Measurements from ENCODE around the gene TBC1D24.
"Not testable (repeated sequence)": the region's sequence is repeated elsewhere in the genome, so short reads cannot be mapped to it uniquely, and the experiment has no call there.

The TBC1D24 gene

DNA sequence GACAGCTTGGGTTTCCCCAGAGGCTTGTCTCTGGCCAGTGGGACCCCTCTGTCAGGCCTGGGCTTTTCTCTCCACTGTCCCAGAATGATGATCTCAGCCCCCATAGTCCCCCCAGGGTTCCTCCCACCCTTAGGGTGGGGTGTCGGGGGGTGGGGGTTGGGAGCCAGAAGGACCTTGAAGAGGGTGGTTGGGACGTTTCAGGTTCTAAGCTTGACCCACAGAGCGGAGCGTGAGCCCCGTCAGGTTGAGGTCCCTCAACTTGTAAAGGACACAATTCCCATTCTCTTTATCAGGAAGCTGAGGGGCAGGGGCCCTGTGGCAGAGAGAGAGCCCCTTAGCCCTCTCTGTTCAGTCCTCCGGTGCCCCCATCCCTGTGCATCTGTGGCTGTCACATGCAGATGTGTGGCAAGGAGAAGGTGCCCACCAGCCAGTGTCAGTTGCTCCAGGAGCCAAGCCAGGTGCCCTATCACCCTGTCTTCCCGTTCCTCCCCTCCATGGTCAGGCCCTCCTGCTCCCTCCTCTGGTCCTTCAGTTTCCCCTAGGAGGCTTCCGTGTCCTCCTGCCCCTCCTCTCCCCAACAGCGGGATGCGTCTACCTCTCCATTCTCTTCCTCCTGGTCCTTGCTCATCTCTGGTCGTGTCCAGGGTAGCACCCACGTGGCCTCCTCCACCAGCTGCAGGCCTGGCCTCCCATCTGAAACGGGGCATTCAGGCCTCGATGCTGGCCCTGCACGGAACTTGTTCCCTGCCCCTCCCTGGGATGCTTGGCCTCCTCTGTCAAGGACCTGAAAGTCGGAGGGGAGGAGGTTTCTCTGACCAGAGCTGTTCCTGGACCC lies 5.3 kb upstream of the TBC1D24 start:
- DNase-seq: no peak

DNA sequence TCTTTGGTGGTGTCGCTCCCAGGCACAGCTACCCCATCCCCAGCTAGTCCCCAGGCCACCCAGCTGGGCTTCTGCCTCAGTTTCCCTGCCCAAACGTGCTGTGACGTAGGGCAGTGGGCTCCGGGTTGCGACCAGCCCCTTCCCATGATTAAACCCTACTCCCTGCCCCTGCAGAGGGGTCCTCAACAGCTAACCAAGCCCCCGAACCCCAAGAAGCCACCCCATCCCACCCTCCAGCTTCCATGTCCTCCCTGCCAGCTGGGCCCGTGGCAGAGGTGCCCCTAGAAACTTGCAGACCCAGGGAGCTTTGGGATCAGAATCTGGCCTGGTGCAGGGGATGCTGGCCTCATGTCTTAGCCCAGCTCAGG lies 4.7 kb upstream of the TBC1D24 start:
- no peak for DNase-seq

DNA sequence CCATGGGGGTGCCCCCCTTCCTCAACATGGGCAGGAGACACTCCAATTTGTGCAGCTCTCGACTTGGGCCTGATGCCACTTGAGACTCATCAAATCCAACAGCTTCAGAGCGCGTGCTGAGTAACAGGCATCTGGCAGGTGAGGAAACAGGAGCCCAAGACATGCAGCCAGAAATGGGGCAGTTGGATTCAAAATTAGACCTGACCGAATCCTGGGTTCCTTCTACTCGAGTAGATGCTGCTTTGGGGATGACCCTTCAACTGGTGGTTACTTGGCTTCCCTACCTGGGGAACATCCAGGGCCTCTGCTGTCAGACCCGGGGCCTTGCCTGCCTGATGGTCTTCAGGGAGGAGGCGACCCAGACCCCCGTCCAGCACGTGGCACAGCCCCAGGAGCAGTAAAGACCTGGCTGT lies 4.3 kb upstream of the TBC1D24 start:
- no peak for DNase-seq

DNA sequence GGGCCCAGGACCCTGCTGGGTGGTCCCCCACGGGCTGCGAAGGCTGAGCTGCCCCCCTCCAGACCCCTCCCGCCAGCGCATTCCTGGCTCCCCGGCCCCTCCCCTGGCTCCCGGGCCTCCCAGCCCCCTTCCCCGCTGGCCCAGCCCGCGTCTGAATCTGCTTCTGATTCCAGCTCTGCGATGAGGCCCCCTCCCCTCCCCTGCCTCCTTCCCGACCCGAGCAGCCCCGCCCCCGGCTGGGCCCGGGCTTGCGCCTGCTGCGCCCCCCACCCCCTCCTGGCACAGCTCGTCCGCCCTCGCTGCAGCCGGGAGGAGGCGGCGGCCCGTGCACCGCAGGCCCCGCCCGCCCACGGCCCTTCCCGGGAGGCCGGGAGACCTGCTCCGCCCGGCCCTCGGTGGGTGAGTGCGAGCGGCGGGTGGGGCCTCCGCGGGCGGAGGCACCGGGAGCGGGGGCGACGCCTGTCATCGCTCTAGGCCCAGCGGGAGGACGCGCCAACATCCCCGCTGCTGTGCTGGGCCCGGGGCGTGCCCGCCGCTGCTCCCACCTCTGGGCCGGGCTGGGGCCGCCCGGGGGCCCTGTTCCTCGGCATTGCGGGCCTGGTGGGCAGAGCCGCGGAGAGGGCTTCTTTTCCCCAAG lies 3.8 kb upstream of the TBC1D24 start, which contains the start of gene NTN3:
TSS of gene NTN3 (plus strand) at position 282 of the 637 bp plus-strand sequence. CDS start 405 bp downstream, outside the sequence.
- DNase-seq: no peak

DNA sequence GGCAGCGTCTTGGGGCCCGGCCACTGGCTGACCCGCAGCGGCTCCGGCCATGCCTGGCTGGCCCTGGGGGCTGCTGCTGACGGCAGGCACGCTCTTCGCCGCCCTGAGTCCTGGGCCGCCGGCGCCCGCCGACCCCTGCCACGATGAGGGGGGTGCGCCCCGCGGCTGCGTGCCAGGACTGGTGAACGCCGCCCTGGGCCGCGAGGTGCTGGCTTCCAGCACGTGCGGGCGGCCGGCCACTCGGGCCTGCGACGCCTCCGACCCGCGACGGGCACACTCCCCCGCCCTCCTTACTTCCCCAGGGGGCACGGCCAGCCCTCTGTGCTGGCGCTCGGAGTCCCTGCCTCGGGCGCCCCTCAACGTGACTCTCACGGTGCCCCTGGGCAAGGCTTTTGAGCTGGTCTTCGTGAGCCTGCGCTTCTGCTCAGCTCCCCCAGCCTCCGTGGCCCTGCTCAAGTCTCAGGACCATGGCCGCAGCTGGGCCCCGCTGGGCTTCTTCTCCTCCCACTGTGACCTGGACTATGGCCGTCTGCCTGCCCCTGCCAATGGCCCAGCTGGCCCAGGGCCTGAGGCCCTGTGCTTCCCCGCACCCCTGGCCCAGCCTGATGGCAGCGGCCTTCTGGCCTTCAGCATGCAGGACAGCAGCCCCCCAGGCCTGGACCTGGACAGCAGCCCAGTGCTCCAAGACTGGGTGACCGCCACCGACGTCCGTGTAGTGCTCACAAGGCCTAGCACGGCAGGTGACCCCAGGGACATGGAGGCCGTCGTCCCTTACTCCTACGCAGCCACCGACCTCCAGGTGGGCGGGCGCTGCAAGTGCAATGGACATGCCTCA lies 3.1 kb upstream of the TBC1D24 start:
- no peak for DNase-seq

DNA sequence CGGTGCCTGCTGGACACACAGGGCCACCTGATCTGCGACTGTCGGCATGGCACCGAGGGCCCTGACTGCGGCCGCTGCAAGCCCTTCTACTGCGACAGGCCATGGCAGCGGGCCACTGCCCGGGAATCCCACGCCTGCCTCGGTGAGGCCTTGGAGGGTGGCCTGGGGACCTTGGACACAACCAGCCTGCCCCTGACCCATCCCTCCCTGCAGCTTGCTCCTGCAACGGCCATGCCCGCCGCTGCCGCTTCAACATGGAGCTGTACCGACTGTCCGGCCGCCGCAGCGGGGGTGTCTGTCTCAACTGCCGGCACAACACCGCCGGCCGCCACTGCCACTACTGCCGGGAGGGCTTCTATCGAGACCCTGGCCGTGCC lies 2.5 kb upstream of the TBC1D24 start:
- DNase-seq: no peak

DNA sequence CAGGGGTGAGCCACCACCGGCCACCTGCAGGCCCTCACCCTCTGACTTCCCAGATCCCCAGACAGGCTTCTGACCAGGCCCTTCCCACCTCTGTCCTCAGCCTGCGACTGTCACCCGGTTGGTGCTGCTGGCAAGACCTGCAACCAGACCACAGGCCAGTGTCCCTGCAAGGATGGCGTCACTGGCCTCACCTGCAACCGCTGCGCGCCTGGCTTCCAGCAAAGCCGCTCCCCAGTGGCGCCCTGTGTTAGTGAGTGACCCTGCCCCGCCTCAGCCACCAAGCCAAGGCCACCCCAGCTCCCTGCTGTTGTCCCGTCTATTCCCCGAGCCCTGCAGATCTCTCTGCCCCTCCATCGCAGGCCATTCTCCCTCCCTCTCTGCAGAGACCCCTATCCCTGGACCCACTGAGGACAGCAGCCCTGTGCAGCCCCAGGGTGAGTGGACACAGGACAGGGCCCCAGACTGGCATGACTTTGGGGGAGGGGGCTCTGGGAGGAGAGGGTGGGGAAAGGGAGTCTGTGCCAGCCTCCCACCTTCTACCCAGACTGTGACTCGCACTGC lies 2.0 kb upstream of the TBC1D24 start:
- no peak for DNase-seq

DNA sequence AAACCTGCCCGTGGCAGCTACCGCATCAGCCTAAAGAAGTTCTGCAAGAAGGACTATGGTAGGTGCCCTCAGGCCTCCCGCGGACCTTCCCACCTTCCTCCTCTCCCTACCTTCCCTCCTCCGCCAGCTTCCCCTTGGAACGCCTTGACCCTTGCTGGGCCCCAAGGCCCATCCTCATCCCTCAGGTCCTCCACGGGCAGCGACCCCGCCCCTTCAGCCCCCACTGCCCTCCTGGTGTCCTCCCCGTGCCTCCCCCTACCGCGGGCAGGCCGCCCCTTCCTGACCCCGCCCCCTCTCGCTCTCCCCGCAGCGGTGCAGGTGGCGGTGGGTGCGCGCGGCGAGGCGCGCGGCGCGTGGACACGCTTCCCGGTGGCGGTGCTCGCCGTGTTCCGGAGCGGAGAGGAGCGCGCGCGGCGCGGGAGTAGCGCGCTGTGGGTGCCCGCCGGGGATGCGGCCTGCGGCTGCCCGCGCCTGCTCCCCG lies 1.4 kb upstream of the TBC1D24 start:
- peak; percentile 44 for DNase-seq

DNA sequence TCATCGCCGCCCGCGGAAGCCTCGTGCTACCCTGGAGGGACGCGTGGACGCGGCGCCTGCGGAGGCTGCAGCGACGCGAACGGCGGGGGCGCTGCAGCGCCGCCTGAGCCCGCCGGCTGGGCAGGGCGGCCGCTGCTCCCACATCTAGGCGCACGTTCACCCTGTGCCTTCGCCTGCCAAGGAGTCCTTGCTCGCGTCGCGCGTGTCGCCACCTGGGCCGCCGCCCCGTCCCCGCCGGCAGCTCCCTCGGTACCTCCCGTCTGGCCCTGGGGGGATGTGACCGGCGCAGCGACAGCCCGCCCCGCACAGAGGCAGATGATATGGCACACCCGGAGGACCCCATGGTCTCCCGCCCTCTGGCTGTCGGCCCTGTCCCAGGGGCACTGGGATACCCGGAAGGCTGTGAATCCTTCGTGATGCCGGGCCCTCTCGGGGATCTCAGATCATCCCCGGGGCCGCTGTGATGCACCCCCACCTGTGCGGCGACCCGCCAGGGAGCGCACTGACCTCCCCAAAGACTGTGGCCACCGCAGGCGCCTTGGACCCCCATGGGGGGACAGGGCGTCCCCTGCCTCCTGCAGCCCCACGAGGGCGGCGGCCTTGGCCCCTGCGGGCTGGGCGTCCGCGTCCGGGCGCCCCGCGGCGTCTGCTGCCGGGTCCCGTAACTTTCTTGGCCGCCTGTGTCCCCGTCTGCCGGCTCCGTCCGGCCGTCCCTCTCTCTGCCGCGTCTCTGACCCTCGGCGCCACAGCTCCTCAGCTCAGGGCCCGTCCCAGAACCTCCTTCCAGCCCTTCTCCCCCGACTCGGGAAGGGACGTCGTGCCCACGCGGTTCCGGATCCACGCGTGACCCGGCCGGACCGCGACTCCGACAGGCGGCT lies 689 bp upstream of the TBC1D24 start:
- peak; percentile 68 for DNase-seq

DNA sequence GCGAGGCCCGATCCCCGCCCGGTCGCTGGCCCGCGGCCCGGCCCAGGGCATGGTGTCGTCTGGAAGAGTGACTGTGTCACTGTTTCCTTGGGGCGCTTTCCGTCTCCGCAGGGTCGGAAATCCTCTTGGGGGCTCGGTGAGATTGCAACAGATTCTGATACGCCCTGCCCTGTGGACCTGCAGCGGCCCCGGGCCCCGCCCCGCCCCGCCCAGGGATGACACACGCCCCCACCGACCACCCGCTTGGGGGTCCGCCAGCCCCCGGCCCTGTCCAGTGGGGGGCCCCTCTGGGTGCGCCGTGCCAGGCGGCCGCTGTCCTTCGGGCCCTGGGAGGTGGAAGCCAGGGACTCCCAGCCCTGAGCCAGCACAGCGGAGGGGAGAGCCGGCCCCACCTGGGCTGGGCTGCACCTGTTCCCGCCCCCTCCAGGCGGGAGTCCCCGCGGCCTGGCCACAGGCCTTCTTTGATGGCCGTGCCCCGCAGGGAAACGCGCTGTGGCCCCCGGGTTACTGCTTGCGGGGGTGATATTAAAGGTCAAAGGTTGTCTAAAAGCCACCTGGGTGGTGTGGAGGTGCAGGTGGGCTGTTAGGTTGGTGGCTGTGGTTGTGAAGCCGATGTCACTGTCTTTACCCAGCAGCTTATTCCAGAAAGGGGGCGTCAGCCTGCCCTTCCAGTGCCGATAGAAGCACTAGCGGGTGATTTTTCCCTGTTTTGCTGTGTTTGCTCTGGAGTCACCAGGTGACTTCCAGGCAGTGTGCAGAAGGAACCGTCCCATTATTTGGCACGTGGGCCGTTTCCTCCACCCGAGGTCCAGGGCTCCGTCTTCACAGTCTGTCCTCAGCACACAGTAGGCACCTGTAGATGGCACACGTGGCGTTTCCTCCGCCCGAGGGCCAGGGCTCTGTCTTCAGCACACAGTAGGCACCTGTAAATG lies 752 bp downstream of the TBC1D24 start:
- DNase-seq: peak; percentile 38

DNA sequence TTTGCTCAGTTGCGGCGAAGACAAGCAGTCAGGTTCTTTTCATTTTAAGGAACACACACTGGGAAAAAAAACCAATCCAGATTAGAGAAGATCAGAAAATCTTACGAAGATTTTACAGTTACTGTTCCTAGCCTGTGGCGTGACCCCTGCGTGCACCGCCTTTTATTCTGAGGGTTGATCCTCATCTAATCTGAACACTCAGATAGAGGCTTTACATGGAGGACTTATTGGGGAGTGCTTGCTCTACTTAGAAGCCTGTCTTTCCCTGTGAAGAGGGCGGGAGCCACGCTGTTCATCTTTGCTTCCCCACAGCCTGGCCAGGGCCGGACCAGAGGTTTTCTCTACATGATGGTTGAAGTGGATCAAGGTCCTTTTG lies 1.4 kb downstream of the TBC1D24 start:
- no peak for DNase-seq

DNA sequence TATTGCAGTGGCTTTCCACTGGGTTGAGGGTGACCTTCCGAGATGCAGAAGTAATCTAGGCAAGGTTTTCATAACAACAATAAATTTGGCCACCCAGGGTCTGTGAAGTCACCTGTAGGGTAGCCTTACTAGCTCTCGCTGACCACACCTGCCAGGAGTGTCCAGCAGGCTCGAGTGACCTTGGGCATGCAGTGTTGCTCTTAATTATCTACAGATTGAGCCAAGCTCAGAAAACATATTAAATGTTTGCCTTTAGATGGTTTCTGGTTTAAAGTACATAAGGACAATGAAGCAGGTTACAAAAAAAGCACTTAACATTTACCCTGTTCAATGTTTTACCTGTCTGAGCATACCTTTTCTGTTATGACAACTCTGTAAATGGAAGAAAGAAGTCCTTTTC lies 1.8 kb downstream of the TBC1D24 start:
- no peak for DNase-seq

DNA sequence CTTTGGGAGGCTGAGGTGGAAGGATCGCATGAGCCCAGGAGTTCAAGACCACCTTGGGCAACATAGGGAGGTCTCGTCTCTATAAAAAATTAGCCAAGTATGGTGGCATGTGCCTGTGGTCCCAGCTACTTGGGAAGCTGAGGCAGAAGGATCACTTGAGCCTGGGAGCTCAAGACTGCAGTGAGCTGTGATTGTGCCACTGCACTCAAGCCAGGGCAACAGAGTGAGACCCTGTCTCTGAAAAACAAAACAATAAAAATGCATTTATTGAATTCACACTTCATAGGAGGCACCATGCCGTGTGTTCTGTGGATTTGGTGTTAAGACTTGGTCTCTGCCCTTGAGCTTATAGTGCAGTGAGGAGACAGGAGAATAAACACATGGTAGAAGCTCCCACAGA lies 2.4 kb downstream of the TBC1D24 start:
- DNase-seq: no peak

DNA sequence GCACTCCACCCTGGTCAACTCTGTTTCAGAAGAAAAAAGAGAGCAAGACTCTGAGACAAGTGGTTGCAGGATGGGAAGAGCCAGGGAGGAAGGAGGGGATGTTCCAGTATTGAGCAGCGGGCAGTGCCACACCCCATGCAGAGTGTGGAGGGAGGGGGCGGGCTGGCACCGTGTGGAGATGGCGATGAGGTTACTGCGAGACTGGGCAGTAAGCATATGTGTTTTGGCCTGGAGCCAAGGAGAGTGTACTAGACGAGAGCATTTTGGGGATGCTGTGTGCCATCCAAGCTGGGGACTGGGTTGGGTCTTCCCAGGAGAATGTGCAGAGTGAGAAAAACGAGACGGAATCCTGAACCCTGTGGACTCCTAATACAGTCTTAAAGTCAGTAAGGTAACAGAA lies 3.4 kb downstream of the TBC1D24 start:
- no peak for DNase-seq

DNA sequence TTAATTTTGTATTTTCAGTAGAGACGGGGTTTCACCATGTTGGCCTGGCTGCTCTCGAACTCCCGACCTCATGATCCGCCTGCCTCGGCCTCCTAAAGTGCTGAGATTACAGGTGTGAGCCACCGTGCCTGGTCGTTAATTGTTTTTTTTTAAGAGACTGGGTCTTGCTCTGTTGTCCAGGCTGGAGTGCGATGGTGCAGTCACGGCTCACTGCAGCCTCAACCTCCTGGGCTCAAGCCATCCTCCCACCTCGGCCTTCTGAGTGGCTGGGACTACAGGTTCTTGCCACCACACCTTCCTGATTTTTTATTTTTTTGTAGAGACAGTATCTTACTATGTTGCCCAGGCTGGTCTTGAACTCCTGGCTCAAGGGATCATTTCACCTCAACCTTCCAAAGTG lies 5.1 kb downstream of the TBC1D24 start:
- DNase-seq: not testable (repeated sequence)

DNA sequence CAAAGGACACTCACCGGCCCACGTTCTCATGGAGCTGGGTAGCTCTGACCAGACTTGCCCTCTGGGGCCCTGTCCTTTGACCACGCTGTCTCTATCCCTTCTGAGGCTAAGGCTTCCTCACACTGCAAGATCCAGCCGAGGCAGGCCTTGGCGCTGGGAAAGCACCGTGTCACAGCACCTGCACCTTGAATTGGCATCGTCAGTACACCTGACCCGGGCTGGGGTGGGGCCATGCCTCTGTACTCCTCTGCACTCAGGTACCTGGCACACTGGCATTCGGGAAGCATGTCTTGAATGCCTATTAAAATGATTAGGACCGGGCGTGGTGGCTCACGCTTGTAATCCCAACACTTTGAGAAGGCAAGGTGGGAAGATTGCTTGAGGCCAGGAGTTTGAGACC lies 6.0 kb downstream of the TBC1D24 start:
- no peak for DNase-seq

DNA sequence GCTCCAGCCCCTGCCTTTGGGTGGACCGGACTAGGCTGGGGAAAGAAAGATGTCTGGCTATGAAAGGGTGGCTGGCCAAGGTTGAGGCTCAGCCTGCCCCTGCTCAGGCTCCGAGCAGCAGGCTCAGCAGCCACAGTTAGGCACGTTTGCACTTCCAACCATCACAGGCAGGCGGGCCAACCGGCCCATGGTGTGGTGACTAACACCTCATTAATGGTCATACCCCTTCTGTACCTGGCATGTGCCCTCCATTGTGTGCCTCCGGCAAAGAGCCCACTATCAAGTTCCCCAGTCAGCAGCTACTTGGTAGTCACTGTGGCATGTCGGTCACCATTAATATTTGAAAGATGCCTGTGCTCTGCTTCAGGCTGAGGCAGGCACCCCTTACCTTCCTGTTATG lies 6.7 kb downstream of the TBC1D24 start:
- DNase-seq: no peak

DNA sequence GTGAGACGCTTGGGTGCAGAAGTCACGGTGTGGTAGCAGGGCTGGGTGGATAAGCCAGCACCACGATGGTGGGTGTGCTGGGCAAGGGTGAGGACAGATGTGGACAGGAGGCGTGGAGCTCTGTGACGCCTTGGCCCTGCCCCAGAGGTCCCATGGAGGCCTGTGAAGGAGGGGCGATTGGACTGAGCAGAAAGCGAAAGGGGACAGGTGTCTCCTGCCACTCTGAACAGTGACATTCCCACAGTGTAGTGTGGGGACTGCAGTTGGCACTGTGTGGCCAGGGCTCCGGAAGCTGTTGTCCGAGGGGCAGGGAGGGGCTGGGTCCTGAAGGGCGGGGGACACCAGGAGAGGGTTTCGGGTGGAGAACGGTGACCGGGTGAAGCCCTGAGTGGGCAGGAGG lies 7.3 kb downstream of the TBC1D24 start:
- no peak for DNase-seq

DNA sequence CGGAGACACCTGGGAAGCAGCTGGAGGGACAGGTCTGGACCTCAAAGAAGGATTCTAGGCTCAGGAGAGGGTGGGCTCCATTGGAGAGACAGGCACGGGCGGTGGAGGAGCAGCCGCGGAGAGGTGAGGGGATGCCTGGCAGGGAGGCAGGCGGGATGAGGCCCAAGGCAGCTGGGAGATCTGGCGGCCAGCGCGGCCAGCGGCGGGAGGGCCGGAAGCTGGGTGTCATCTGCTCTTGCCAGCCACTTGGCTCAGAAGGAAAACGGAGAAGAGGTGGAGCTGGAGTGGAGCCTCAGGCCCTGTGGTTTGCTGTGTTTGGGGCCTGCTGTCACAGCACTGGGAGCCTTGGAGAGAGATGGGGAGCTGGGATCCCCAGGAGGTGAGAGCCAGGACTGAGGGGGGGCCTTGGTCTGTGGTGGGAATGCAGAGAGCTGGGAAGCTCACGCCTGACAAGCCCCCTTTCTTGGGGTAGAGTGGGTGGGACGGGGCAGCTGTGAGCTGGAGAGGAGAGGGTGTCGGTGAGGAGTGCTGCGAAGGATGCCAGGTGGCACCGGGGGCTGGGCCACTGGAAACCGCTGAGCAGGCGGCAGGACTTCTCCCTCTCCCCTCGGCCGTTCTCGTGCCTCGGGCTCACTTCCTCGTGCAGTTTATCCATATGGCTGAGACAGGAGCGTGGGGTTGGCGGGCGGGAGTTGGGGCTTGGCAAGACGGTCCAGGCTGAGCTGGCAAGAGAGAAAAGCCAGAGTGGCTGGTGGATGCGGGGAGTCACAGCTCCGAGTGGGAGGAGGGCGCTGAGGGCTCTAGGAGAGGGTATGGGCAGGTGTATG lies 8.0 kb downstream of the TBC1D24 start:
- DNase-seq: no peak
